DND-41 (cell line): ENCODE data around the gene ZSCAN25.
A peak's percentile ranks its signal among the peaks of the same experiment; 100 is the strongest.
"Not testable (repeated sequence)": the region's sequence is repeated elsewhere in the genome, so short reads cannot be mapped to it uniquely, and the experiment has no call there.

Source experiments
- ATAC-seq: fragments of 200-7000 bp; cut with Tn5 transposase; 3 replicates; pipeline ENCODE4 v1.9.1; 2021; ENCODE audit warnings: low read depth; ENCODE audit not compliant: insufficient read depth
- DNase-seq: peaks from one replicate; pipeline ENCODE4 v3.0.0-alpha.2; 2020
- H2AFZ ChIP-seq: 2 replicates; pipeline ENCODE4 v1.6.0; 2012; ENCODE audit warnings: low read depth, low read length
- H3K27ac ChIP-seq: 2 replicates; pipeline ENCODE4 v1.5.1; 2012; ENCODE audit warnings: low read length, inconsistent platforms
- H3K27me3 ChIP-seq: fragments of 200-600 bp; sonication (generic); 2 replicates; pipeline ENCODE4 v1.6.0; 2012; ENCODE audit warnings: low read length, mild to moderate bottlenecking, inconsistent platforms; ENCODE audit not compliant: insufficient read depth, poor library complexity
- H3K36me3 ChIP-seq: 2 replicates; pipeline ENCODE4 v1.5.1; 2012; ENCODE audit warnings: low read length, inconsistent platforms; ENCODE audit not compliant: insufficient read depth
- H3K4me1 ChIP-seq: 2 replicates; pipeline ENCODE4 v1.5.1; 2012; ENCODE audit warnings: mild to moderate bottlenecking, low read length; ENCODE audit not compliant: insufficient read depth
- H3K4me2 ChIP-seq: 2 replicates; pipeline ENCODE4 v1.6.0; 2012; ENCODE audit warnings: mild to moderate bottlenecking, moderate library complexity, low read length, inconsistent platforms; ENCODE audit not compliant: insufficient read depth
- H3K4me3 ChIP-seq, 2 experiments: fragments of 200-600 bp in 1 of 2; shearing (Covaris generic) in 1 of 2; 2 replicates each; pipeline ENCODE4 v1.5.1; 2012 to 2016; ENCODE audit warnings: inconsistent platforms in 2 of 2, low read length in 2 of 2, mild to moderate bottlenecking in 2 of 2, low read depth in 1 of 2, moderate library complexity in 1 of 2
- H3K79me2 ChIP-seq: 2 replicates; pipeline ENCODE4 v1.6.0; 2012; ENCODE audit warnings: low read length, inconsistent platforms; ENCODE audit not compliant: insufficient read depth
- H3K9ac ChIP-seq: 2 replicates; pipeline ENCODE4 v1.6.0; 2012; ENCODE audit warnings: low read depth, mild to moderate bottlenecking, inconsistent platforms, low read length, moderate library complexity
- H3K9me3 ChIP-seq: 2 replicates; pipeline ENCODE4 v1.5.1; 2012; ENCODE audit warnings: low read length, moderate library complexity, mild to moderate bottlenecking, inconsistent platforms; ENCODE audit not compliant: insufficient read depth, severe bottlenecking
- H4K20me1 ChIP-seq: 2 replicates; pipeline ENCODE4 v1.6.0; 2012; ENCODE audit warnings: low read length; ENCODE audit not compliant: insufficient read depth
- CTCF ChIP-seq: IDR thresholded peaks from 2 replicates; pipeline ENCODE4 v1.5.1; 2012; ENCODE audit warnings: borderline replicate concordance, low read length, moderate library complexity, mild to moderate bottlenecking; ENCODE audit not compliant: poor library complexity, severe bottlenecking; ENCODE audit errors: extremely low read depth
- EZH2 ChIP-seq: IDR thresholded peaks from 3 replicates; pipeline ENCODE4 v1.6.1; 2012; ENCODE audit warnings: borderline replicate concordance, low read depth, mild to moderate bottlenecking, moderate library complexity, low read length, inconsistent platforms; ENCODE audit not compliant: severe bottlenecking

ZSCAN25 gene

GRCh38 chr7:99628471-99629465 lies 12.0 kb downstream of the ZSCAN25 start:
- TF ChIP-seq CTCF = no peak
- no peak for TF ChIP-seq EZH2
- peaks cover 49% of the 10 kb centered on the region for H3K79me2 ChIP-seq
- H3K9me3 ChIP-seq = no peaks in the 10 kb centered on the region
- peaks cover 25% of the 10 kb centered on the region for H3K4me1 ChIP-seq
- H3K4me3 ChIP-seq = no peak overlapping the region
- H3K36me3 ChIP-seq = peaks cover 94% of the 10 kb centered on the region
- DNase-seq (no peak), ATAC-seq (no peak)
- H3K27ac ChIP-seq = peak overlapping the region; percentile 27; the same call in 1 of the 2 replicates
- no peaks in the 10 kb centered on the region for H3K27me3 ChIP-seq
- H4K20me1 ChIP-seq = peaks cover 18% of the 10 kb centered on the region; the same call in 1 of the 2 replicates
- H3K4me2 ChIP-seq = no peak overlapping the region
- H3K9ac ChIP-seq = no peak overlapping the region
- H2AFZ ChIP-seq = no peak overlapping the region

GRCh38 chr7:99629643-99630042 lies 12.9 kb downstream of the ZSCAN25 start:
- ATAC-seq (no peak), DNase-seq (no peak)
- no peak overlapping the region for H3K9ac ChIP-seq
- H3K79me2 ChIP-seq = peaks cover 49% of the 10 kb centered on the region
- no peak overlapping the region for H3K4me3 ChIP-seq
- H4K20me1 ChIP-seq = peaks cover 18% of the 10 kb centered on the region; the same call in 1 of the 2 replicates
- H3K9me3 ChIP-seq = no peaks in the 10 kb centered on the region
- no peaks in the 10 kb centered on the region for H3K27me3 ChIP-seq
- H3K36me3 ChIP-seq = peaks cover 94% of the 10 kb centered on the region
- H3K27ac ChIP-seq = no peak overlapping the region
- TF ChIP-seq EZH2 (no peak), CTCF (no peak)
- H3K4me2 ChIP-seq = no peak overlapping the region
- no peak overlapping the region for H2AFZ ChIP-seq
- H3K4me1 ChIP-seq = peaks cover 16% of the 10 kb centered on the region

GRCh38 chr7:99631295-99632109 lies 14.8 kb downstream of the ZSCAN25 start:
- Histone ChIP-seq H3K4me2 (no peak overlapping the region), H4K20me1 (peaks cover 18% of the 10 kb centered on the region; the same call in 1 of the 2 replicates), H3K9me3 (no peaks in the 10 kb centered on the region), H3K36me3 (peaks cover 75% of the 10 kb centered on the region), H3K27ac (no peak overlapping the region), H2AFZ (no peak overlapping the region), H3K27me3 (no peaks in the 10 kb centered on the region), H3K79me2 (peaks cover 30% of the 10 kb centered on the region), H3K4me3 (no peak overlapping the region), H3K9ac (no peak overlapping the region), H3K4me1 (no peaks in the 10 kb centered on the region)
- TF ChIP-seq CTCF = peak; percentile 28
- no peak for TF ChIP-seq EZH2
- no peak for ATAC-seq
- DNase-seq = no peak

- not testable (repeated sequence) for H3K4me3 ChIP-seq, DNase-seq, H3K4me2 ChIP-seq
Measured at GRCh38 chr7:99637414-99637813, 20.7 kb downstream of the ZSCAN25 start.

More at GRCh38 chr7:99637414-99637813, 20.7 kb downstream of the ZSCAN25 start:
- not testable (repeated sequence) for H3K79me2 ChIP-seq, H4K20me1 ChIP-seq, ATAC-seq, H3K27ac ChIP-seq, H3K9me3 ChIP-seq, H3K27me3 ChIP-seq, H2AFZ ChIP-seq, H3K4me1 ChIP-seq, H3K9ac ChIP-seq
- peaks cover 26% of the 10 kb centered on the region for H3K36me3 ChIP-seq
